ENCODE results near the gene ZCCHC14. TPM values are rescaled to one million over a fixed set of nuclear protein-coding genes. Genes with fewer than 3 reads are reported as not detected.
"Not testable (repeated sequence)": the region's sequence is repeated elsewhere in the genome, so short reads cannot be mapped to it uniquely, and the experiment has no call there.

ZCCHC14 gene
- total RNA-seq, 4 donors from 2014 or later = 12.9 to 24.7 (median 18.6) TPM

DNA sequence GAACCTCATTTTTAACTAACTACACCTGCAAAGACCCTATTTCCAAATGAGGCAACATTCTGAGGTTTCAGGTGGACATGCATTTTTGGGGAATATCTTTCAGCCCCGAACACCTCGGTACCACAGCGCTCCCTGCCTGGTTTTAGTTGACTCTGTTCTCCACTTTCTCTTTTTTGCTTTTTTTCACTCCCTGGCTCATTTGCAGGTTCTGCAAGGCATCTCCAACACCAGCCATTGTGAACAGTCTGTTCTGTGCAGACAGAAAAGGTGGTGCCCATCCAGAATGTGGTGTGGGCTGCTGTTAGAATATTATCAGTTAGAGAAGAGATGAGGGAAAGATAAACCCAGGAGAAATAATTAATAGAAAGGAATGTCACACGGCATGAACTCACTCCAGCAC, 32.5 kb upstream of the ZCCHC14 start:
- Histone ChIP-seq H3K36me3 (no peaks in the 10 kb centered on the region), H3K9me3 (peaks cover 0 to 18% (median 13%) of the 10 kb centered on the region in 4 donors), H3K4me3 (no peak overlapping the region), H3K27me3 (peaks cover 0 to 8% (median 0%) of the 10 kb centered on the region in 4 donors), H3K4me1 (no peaks in the 10 kb centered on the region), H3K27ac (replicated peaks in 1 of 4) (no peak overlapping the region)
- no peak for DNase-seq (ENCODE audit: extremely low spot score)
- WGBS = 77% methylated on average over 4 of the region's 4 CpGs
- intact Hi-C loops (cut with DNase I) = no loop called here
- TF ChIP-seq POLR2A (IDR thresholded peaks at IDR 0.05; ENCODE audit: low read depth) = no peak
- TF ChIP-seq EP300 (IDR thresholded peaks at IDR 0.05) = no peak
- TF ChIP-seq, protein P1, sequence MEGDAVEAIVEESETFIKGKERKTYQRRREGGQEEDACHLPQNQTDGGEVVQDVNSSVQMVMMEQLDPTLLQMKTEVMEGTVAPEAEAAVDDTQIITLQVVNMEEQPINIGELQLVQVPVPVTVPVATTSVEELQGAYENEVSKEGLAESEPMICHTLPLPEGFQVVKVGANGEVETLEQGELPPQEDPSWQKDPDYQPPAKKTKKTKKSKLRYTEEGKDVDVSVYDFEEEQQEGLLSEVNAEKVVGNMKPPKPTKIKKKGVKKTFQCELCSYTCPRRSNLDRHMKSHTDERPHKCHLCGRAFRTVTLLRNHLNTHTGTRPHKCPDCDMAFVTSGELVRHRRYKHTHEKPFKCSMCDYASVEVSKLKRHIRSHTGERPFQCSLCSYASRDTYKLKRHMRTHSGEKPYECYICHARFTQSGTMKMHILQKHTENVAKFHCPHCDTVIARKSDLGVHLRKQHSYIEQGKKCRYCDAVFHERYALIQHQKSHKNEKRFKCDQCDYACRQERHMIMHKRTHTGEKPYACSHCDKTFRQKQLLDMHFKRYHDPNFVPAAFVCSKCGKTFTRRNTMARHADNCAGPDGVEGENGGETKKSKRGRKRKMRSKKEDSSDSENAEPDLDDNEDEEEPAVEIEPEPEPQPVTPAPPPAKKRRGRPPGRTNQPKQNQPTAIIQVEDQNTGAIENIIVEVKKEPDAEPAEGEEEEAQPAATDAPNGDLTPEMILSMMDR (IDR thresholded peaks at IDR 0.05) = no peak
- TF ChIP-seq POLR2AphosphoS5 (IDR thresholded peaks at IDR 0.05) = no peak

DNA sequence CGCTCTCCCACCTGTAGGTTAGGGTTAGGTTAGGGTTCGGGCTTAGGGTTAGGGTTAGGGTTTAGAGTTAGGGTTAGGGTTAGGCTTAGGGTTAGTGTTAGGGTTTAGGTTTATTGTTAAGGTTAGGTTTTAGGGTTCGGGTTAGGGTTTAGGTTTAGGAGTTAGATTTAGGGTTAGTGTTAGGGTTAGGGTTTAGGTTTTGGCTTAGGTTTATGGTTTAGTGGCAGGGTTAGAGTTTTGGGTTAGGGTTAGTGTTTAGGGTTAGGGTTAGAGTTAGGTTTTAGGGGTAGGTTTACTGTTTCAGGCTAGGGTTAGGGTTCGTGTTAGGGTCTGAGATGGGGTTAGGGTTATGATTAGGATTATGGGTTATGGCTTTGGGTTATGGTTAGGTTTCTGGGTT, 31.6 kb upstream of the ZCCHC14 start:
- Histone ChIP-seq H3K36me3 (no peaks in the 10 kb centered on the region), H3K9me3 (peaks cover 0 to 9% (median 3%) of the 10 kb centered on the region in 4 donors), H3K27me3 (peaks cover 0 to 4% (median 0%) of the 10 kb centered on the region in 4 donors), H3K27ac (replicated peaks in 1 of 4) (no peak overlapping the region), H3K4me3 (no peak overlapping the region), H3K4me1 (peaks cover 0 to under 1% (median under 1%) of the 10 kb centered on the region in 4 donors)
- intact Hi-C loops (cut with DNase I) = no loop called here
- TF ChIP-seq, protein P1 (IDR thresholded peaks at IDR 0.05) = no peak
- no peak for TF ChIP-seq EP300 (IDR thresholded peaks at IDR 0.05)
- no peak for TF ChIP-seq POLR2A (IDR thresholded peaks at IDR 0.05; ENCODE audit: low read depth)
- no peak for TF ChIP-seq POLR2AphosphoS5 (IDR thresholded peaks at IDR 0.05)
- no peak for DNase-seq (ENCODE audit: extremely low spot score)
- WGBS = 92% methylated on average over 4 of the region's 4 CpGs

DNA sequence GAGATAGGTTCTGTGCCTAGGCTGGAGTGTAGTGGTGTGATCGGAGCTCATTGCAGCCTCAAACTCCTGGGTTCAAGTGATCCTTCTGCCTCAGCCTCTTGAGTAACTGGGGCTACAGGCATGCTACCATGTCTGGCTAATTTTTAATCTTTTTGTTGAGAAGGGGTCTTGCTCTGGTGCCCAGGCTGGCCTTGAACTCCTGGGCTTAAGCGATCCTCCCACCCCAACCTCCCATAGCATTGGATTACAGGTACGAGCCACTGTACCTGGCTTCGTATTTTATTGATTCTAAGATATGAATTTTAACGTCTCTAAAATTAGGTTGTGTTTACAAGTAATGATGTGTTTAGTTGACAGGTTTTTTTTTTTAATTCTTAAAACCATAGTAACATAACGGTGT, 30.8 kb upstream of the ZCCHC14 start:
- not testable (repeated sequence) for H3K27me3 ChIP-seq

DNA sequence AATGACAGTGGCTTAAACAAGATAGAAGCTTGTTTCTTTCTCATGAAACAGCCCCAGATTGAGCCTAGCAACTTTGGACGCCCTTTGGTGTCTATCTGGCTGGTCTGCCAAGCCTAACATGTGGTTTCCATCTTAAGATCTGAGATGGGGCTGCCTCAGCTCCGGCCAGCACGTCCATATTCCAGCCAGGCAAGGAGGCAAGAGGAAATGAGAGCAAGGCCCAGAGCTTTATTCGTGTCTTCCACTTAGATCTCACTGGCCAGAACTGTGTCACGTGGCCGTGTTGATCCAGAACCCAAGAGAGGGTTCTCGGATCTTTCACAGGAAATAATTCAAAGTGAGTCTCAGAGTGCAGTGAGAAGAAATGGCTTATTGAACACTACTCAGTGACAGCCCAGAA, 28.9 kb upstream of the ZCCHC14 start:
- H3K27me3 ChIP-seq; DNase-seq (ENCODE audit: extremely low spot score); H3K36me3 ChIP-seq; H3K9me3 ChIP-seq; intact Hi-C loops (cut with DNase I); H3K4me3 ChIP-seq: not testable (repeated sequence)
- peak in 1 of 2 donors; percentile 10 for TF ChIP-seq POLR2AphosphoS5 (IDR thresholded peaks at IDR 0.05)
- 81% methylated on average over 7 of the region's 7 CpGs for WGBS
- H3K4me1 ChIP-seq = peaks cover 13 to 21% (median 15%) of the 10 kb centered on the region in 4 donors
- H3K27ac ChIP-seq (replicated peaks in 1 of 4) = peak overlapping the region in 2 of 4 donors; percentile 19 to 42

More for the DNA sequence above, 30.8 kb upstream of the ZCCHC14 start:
- H3K4me3 ChIP-seq; H3K9me3 ChIP-seq; H3K36me3 ChIP-seq; H3K27ac ChIP-seq (replicated peaks in 1 of 4); DNase-seq (ENCODE audit: extremely low spot score); H3K4me1 ChIP-seq; intact Hi-C loops (cut with DNase I): not testable (repeated sequence)
- WGBS = 90% methylated on average over 6 of the region's 6 CpGs

DNA sequence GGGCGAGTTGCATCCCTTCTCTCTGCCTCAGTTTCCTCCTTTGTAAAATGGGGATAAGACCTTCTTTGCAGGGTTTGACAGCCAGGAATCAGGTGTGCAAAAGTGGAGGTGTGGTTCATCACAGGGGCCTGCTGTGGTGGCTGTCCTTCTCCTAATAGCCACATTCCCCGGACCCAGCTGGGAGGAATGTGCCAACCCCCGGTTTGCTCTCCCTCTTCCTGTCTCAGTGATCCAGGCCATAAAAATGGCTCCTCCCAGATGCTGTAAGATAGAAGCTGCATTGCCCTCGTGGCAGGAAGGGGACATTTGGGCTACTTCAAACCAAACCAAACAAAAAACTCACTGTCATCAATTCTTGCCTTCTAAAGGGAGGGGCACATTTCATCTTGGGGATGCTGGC, 26.3 kb upstream of the ZCCHC14 start:
- intact Hi-C loops (cut with DNase I); H3K27me3 ChIP-seq; H3K4me3 ChIP-seq; DNase-seq (ENCODE audit: extremely low spot score); H3K9me3 ChIP-seq; H3K36me3 ChIP-seq: not testable (repeated sequence)
- WGBS = 55% methylated on average over 3 of the region's 4 CpGs
- peak overlapping the region in 1 of 4 donors; percentile 46 for H3K27ac ChIP-seq (replicated peaks in 1 of 4)
- peaks cover 13 to 21% (median 16%) of the 10 kb centered on the region in 4 donors for H3K4me1 ChIP-seq

DNA sequence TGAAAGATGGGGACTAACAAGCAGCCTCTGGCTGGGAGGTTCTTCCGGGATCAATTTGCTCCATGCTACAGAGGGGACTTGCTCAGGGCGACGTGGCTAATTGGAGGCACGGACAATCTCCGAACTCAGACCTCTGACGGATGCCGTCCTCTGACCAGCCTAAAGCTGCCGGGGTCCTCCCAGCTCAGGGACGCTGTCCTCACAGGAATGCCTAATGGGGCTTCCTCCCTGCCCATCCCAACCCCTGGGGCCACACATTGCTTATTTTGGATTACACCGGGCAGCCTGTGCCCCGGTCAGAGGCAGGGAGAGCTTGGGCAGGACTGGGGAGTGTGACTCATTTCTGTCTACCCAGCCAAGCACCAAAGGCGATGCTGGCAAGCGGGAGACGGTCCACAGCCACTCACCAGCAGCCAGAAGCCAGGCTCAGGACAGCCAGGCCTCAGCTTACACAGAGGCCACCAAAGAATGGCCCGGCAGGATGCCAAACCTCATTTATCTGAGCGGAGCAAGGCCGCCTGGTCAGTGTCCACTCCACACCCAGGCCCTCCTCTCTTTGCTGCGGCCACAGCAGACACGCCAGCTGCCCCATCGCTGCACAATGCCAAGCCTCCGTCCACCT, 25.7 kb upstream of the ZCCHC14 start:
- WGBS = 77% methylated on average over 17 of the region's 21 CpGs
- H3K27me3 ChIP-seq; intact Hi-C loops (cut with DNase I); DNase-seq (ENCODE audit: extremely low spot score); H3K36me3 ChIP-seq; H3K4me3 ChIP-seq; H3K9me3 ChIP-seq: not testable (repeated sequence)
- peak overlapping the region; percentile 46 to 73 (median 54) for H3K27ac ChIP-seq (replicated peaks in 1 of 4)
- peaks cover 13 to 21% (median 16%) of the 10 kb centered on the region in 4 donors for H3K4me1 ChIP-seq

All from esophagus muscularis mucosa (tissue), 4 donors.